ENCODE measurements around the gene ARFIP1.

The ARFIP1 gene

GRCh38 chr4:152943672-152944071 is 163.9 kb downstream of the ARFIP1 start:
- no peak overlapping the region for H3K9ac ChIP-seq (ENCODE audit: low read depth in 1 of 2, low read length in 2 of 2)
- no peak overlapping the region for H3K27ac ChIP-seq (ENCODE audit: low read depth, low read length)

DNA sequence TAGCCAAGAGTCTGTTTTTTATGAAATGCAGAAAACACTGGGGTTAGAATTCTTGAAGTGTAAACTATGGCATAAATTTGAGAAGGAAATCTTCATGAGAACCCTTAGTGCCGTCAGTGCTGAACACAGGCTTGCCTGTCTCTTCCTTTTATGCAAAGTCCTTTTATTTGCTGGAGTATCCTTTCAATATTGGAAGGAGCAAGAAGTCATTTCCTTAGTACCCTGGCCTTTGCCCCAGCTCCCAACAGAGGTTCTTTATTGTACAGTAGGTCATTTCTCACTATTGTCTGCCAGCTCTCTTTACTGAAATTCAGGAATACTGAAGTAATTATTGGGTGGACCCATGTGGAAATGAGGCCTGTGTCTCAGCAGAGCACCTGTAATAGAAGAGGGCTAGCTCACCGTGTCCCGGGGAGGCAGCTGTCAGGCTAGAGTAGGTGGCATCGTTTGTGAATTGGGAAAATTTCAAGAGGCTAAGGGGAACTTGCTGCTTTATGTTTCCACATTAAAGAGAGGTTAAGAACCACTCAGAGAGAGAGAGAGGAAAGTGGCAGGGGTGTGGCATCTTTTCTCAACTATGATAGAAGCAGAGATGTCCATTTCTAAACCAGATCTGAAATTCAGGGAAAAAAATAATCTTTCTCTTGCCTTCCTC is 165.0 kb downstream of the ARFIP1 start:
- Histone ChIP-seq H3K4me1 (ENCODE audit: control insufficient read depth in 1 of 2, insufficient read depth in 2 of 2, low read length in 2 of 2) (peaks cover 7 to 30% of the 10 kb centered on the region in 2 donors), H3K4me3 (ENCODE audit: low read depth in 1 of 2, low read length in 2 of 2) (no peak overlapping the region), H3K9me3 (ENCODE audit: control insufficient read depth in 1 of 2, low read length in 2 of 2) (no peaks in the 10 kb centered on the region), H3K36me3 (ENCODE audit: control insufficient read depth in 1 of 2, insufficient read depth in 2 of 2, low read length in 2 of 2) (peaks cover 0 to 12% of the 10 kb centered on the region in 2 donors), H3K27me3 (ENCODE audit: control insufficient read depth in 1 of 2, insufficient read depth in 2 of 2, low read length in 2 of 2) (no peaks in the 10 kb centered on the region), H3K9ac (ENCODE audit: low read depth in 1 of 2, low read length in 2 of 2) (peak overlapping the region in 1 of 2 donors; percentile 7), H3K27ac (ENCODE audit: low read depth, low read length) (no peak overlapping the region)

More at GRCh38 chr4:152943672-152944071, 163.9 kb downstream of the ARFIP1 start:
- Histone ChIP-seq H3K36me3 (ENCODE audit: control insufficient read depth in 1 of 2, insufficient read depth in 2 of 2, low read length in 2 of 2) (peaks cover 0 to 12% of the 10 kb centered on the region in 2 donors), H3K4me1 (ENCODE audit: control insufficient read depth in 1 of 2, insufficient read depth in 2 of 2, low read length in 2 of 2) (peaks cover 6 to 26% of the 10 kb centered on the region in 2 donors), H3K27me3 (ENCODE audit: control insufficient read depth in 1 of 2, insufficient read depth in 2 of 2, low read length in 2 of 2) (no peaks in the 10 kb centered on the region), H3K4me3 (ENCODE audit: low read depth in 1 of 2, low read length in 2 of 2) (no peak overlapping the region), H3K9me3 (ENCODE audit: control insufficient read depth in 1 of 2, low read length in 2 of 2) (no peaks in the 10 kb centered on the region)

- Histone ChIP-seq H3K27ac (ENCODE audit: low read depth, low read length) (no peak overlapping the region), H3K9me3 (ENCODE audit: control insufficient read depth in 1 of 2, low read length in 2 of 2) (no peaks in the 10 kb centered on the region), H3K9ac (ENCODE audit: low read depth in 1 of 2, low read length in 2 of 2) (no peak overlapping the region), H3K36me3 (ENCODE audit: control insufficient read depth in 1 of 2, insufficient read depth in 2 of 2, low read length in 2 of 2) (peaks cover 0 to 12% of the 10 kb centered on the region in 2 donors), H3K4me1 (ENCODE audit: control insufficient read depth in 1 of 2, insufficient read depth in 2 of 2, low read length in 2 of 2) (peaks cover 16 to 39% of the 10 kb centered on the region in 2 donors), H3K27me3 (ENCODE audit: control insufficient read depth in 1 of 2, insufficient read depth in 2 of 2, low read length in 2 of 2) (no peaks in the 10 kb centered on the region), H3K4me3 (ENCODE audit: low read depth in 1 of 2, low read length in 2 of 2) (no peak overlapping the region)
Measured at GRCh38 chr4:152945639-152946038, 165.9 kb downstream of the ARFIP1 start.

DNA sequence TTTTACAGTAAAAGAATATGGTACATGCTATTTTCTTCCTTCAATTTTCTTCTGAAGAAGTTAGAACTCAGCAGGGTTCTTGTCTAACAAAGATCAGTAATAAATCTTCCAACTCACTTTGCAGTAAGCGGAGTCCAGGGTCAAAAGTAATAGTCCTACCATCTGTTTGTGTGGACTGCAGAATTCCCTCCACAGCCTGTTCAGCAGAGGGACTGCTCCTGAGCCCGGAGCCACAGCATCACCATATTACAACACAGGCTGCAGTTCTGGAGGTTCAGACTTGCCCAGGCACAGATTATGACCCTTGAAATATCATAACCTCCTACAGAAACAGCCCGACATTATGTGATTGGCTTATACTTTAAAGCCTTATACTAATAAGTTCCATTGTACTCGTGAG is 166.7 kb downstream of the ARFIP1 start:
- H3K9me3 ChIP-seq (ENCODE audit: control insufficient read depth in 1 of 2, low read length in 2 of 2) = no peaks in the 10 kb centered on the region
- H3K4me3 ChIP-seq (ENCODE audit: low read depth in 1 of 2, low read length in 2 of 2) = no peak overlapping the region

DNA sequence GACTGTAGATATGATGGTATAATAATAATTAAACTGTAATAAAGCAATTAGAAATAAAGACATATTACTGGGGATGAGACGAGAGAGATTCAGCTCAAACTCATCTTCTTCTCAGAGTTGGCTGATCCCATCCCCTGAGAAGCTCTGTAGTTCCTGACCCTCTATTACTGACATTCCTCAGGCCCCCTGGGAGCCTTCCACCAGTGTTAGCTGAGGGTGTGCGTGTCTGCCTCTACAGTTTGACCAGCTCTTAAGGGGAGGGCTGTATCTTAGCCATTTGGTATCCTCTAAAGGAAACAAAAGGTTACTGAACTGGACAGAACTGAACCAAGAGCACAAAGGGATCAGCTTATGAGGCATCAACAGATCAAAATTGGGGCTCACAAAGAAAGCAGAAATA is 167.6 kb downstream of the ARFIP1 start:
- Histone ChIP-seq H3K9ac (ENCODE audit: low read depth in 1 of 2, low read length in 2 of 2) (no peak overlapping the region), H3K36me3 (ENCODE audit: control insufficient read depth in 1 of 2, insufficient read depth in 2 of 2, low read length in 2 of 2) (peaks cover 0 to 12% of the 10 kb centered on the region in 2 donors), H3K27ac (ENCODE audit: low read depth, low read length) (no peak overlapping the region), H3K9me3 (ENCODE audit: control insufficient read depth in 1 of 2, low read length in 2 of 2) (no peaks in the 10 kb centered on the region), H3K4me1 (ENCODE audit: control insufficient read depth in 1 of 2, insufficient read depth in 2 of 2, low read length in 2 of 2) (peaks cover 25 to 52% of the 10 kb centered on the region in 2 donors), H3K27me3 (ENCODE audit: control insufficient read depth in 1 of 2, insufficient read depth in 2 of 2, low read length in 2 of 2) (no peaks in the 10 kb centered on the region), H3K4me3 (ENCODE audit: low read depth in 1 of 2, low read length in 2 of 2) (no peak overlapping the region)

More for the DNA sequence above, 166.7 kb downstream of the ARFIP1 start:
- Histone ChIP-seq H3K9ac (ENCODE audit: low read depth in 1 of 2, low read length in 2 of 2) (no peak overlapping the region), H3K27ac (ENCODE audit: low read depth, low read length) (no peak overlapping the region), H3K27me3 (ENCODE audit: control insufficient read depth in 1 of 2, insufficient read depth in 2 of 2, low read length in 2 of 2) (no peaks in the 10 kb centered on the region), H3K36me3 (ENCODE audit: control insufficient read depth in 1 of 2, insufficient read depth in 2 of 2, low read length in 2 of 2) (peaks cover 0 to 12% of the 10 kb centered on the region in 2 donors), H3K4me1 (ENCODE audit: control insufficient read depth in 1 of 2, insufficient read depth in 2 of 2, low read length in 2 of 2) (peaks cover 24 to 47% of the 10 kb centered on the region in 2 donors)

DNA sequence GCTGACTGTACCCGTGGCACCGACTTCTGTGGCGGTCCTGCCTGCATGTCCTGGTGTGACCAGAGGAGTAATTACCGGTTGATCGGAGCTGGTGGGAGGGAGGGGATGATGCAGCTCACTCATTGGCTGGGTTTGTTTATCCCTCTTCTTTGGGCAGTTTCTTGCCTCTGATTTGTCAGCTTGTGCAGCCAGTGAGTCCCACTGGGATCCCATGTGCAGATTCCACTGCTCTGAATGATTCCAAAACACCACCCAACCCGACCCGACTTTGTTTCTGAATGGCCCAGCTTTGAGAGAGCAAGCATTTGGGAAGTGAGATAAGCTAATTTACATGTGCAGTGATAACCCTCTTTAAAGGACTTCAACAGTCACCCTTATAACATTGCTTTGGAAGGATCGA is 170.2 kb downstream of the ARFIP1 start:
- no peak overlapping the region for H3K27ac ChIP-seq (ENCODE audit: low read depth, low read length)
- peaks cover 21 to 45% of the 10 kb centered on the region in 2 donors for H3K4me1 ChIP-seq (ENCODE audit: control insufficient read depth in 1 of 2, insufficient read depth in 2 of 2, low read length in 2 of 2)

DNA sequence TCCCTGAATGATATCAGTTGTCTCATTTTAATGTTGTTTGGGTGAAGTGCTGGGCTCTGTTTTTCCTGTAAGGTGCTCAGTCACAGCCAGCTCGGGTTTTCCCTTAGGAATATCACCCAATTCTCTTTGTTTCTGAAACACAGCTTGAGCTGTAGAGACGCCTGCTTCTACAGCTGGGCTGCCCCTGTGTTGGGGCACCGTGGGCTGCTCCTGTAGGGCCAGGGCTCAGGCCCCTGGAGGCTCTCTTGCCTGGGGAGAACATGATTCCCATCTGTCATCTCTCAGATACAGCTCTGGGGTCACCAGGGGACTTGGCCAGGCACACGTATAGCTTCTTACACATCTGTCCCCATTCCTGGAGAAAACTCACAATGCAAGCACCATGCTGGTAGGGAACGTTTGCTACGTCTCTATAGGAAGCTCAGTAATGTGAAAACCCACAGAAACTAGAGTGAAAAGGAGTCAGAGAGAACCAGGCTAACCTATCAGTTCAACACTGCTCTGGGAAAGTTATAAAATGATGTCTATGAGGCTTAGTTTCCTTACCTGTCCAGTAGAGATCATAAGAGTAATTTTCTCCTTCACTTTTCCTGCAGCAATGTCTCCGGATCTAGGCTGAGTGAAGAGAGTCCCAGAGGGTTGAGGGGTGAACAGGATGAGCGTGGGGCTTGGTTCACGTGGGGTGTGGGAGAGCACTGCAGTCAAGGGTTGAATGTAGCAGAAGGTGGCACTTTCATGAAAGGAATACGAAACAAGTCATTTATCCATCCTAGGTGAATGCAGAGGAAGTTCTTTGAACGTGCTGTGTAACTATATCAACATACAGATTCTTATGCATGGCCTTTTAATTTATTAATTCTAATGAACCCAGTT is 170.9 kb downstream of the ARFIP1 start:
- Histone ChIP-seq H3K4me1 (ENCODE audit: control insufficient read depth in 1 of 2, insufficient read depth in 2 of 2, low read length in 2 of 2) (peaks cover 21 to 41% of the 10 kb centered on the region in 2 donors), H3K27me3 (ENCODE audit: control insufficient read depth in 1 of 2, insufficient read depth in 2 of 2, low read length in 2 of 2) (no peaks in the 10 kb centered on the region), H3K4me3 (ENCODE audit: low read depth in 1 of 2, low read length in 2 of 2) (peak overlapping the region; percentile 4 to 30), H3K27ac (ENCODE audit: low read depth, low read length) (no peak overlapping the region), H3K9ac (ENCODE audit: low read depth in 1 of 2, low read length in 2 of 2) (no peak overlapping the region), H3K36me3 (ENCODE audit: control insufficient read depth in 1 of 2, insufficient read depth in 2 of 2, low read length in 2 of 2) (peaks cover 0 to 12% of the 10 kb centered on the region in 2 donors), H3K9me3 (ENCODE audit: control insufficient read depth in 1 of 2, low read length in 2 of 2) (no peaks in the 10 kb centered on the region)

More for the DNA sequence above, 170.2 kb downstream of the ARFIP1 start:
- Histone ChIP-seq H3K9ac (ENCODE audit: low read depth in 1 of 2, low read length in 2 of 2) (no peak overlapping the region), H3K4me3 (ENCODE audit: low read depth in 1 of 2, low read length in 2 of 2) (no peak overlapping the region), H3K36me3 (ENCODE audit: control insufficient read depth in 1 of 2, insufficient read depth in 2 of 2, low read length in 2 of 2) (peaks cover 0 to 12% of the 10 kb centered on the region in 2 donors), H3K9me3 (ENCODE audit: control insufficient read depth in 1 of 2, low read length in 2 of 2) (no peaks in the 10 kb centered on the region), H3K27me3 (ENCODE audit: control insufficient read depth in 1 of 2, insufficient read depth in 2 of 2, low read length in 2 of 2) (no peaks in the 10 kb centered on the region)

GRCh38 chr4:152951348-152951747 is 171.6 kb downstream of the ARFIP1 start:
- Histone ChIP-seq H3K9ac (ENCODE audit: low read depth in 1 of 2, low read length in 2 of 2) (no peak overlapping the region), H3K27me3 (ENCODE audit: control insufficient read depth in 1 of 2, insufficient read depth in 2 of 2, low read length in 2 of 2) (no peaks in the 10 kb centered on the region), H3K36me3 (ENCODE audit: control insufficient read depth in 1 of 2, insufficient read depth in 2 of 2, low read length in 2 of 2) (peaks cover 0 to 12% of the 10 kb centered on the region in 2 donors), H3K9me3 (ENCODE audit: control insufficient read depth in 1 of 2, low read length in 2 of 2) (no peaks in the 10 kb centered on the region), H3K27ac (ENCODE audit: low read depth, low read length) (no peak overlapping the region), H3K4me3 (ENCODE audit: low read depth in 1 of 2, low read length in 2 of 2) (no peak overlapping the region), H3K4me1 (ENCODE audit: control insufficient read depth in 1 of 2, insufficient read depth in 2 of 2, low read length in 2 of 2) (peaks cover 22 to 43% of the 10 kb centered on the region in 2 donors)

DNA sequence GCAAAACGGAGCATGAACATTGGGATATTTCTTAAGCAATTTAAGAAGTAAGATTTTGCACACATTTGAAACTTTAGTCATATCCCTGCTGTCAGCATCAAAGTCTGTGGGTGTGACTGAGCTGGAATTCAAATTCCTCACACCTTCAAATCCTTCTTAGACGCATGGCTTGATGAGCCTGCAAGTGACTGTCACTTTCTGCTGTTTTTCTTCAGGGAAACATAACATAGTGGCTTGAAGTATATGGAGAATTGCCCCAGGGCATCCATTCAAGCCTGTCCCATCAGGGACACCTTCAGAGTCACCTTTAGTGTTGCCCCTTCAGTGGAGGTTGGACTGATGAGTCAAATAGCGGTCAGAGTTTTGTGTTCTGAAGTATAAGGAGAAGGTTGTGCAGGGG is 173.8 kb downstream of the ARFIP1 start:
- no peak overlapping the region for H3K4me3 ChIP-seq (ENCODE audit: low read depth in 1 of 2, low read length in 2 of 2)
- no peak overlapping the region for H3K27ac ChIP-seq (ENCODE audit: low read depth, low read length)
- H3K4me1 ChIP-seq (ENCODE audit: control insufficient read depth in 1 of 2, insufficient read depth in 2 of 2, low read length in 2 of 2) = peaks cover 43 to 51% of the 10 kb centered on the region in 2 donors
- no peak overlapping the region for H3K9ac ChIP-seq (ENCODE audit: low read depth in 1 of 2, low read length in 2 of 2)
- peaks cover 0 to 6% of the 10 kb centered on the region in 2 donors for H3K36me3 ChIP-seq (ENCODE audit: control insufficient read depth in 1 of 2, insufficient read depth in 2 of 2, low read length in 2 of 2)
- no peaks in the 10 kb centered on the region for H3K9me3 ChIP-seq (ENCODE audit: control insufficient read depth in 1 of 2, low read length in 2 of 2)
- H3K27me3 ChIP-seq (ENCODE audit: control insufficient read depth in 1 of 2, insufficient read depth in 2 of 2, low read length in 2 of 2) = no peaks in the 10 kb centered on the region

GRCh38 chr4:152954741-152955140 is 175.0 kb downstream of the ARFIP1 start:
- Histone ChIP-seq H3K27me3 (ENCODE audit: control insufficient read depth in 1 of 2, insufficient read depth in 2 of 2, low read length in 2 of 2) (no peaks in the 10 kb centered on the region), H3K27ac (ENCODE audit: low read depth, low read length) (no peak overlapping the region), H3K36me3 (ENCODE audit: control insufficient read depth in 1 of 2, insufficient read depth in 2 of 2, low read length in 2 of 2) (peaks cover 0 to 6% of the 10 kb centered on the region in 2 donors), H3K4me1 (ENCODE audit: control insufficient read depth in 1 of 2, insufficient read depth in 2 of 2, low read length in 2 of 2) (peaks cover 42 to 55% of the 10 kb centered on the region in 2 donors), H3K9ac (ENCODE audit: low read depth in 1 of 2, low read length in 2 of 2) (no peak overlapping the region), H3K9me3 (ENCODE audit: control insufficient read depth in 1 of 2, low read length in 2 of 2) (no peaks in the 10 kb centered on the region), H3K4me3 (ENCODE audit: low read depth in 1 of 2, low read length in 2 of 2) (no peak overlapping the region)
